OCI-LY1 (cell line): ENCODE measurements around the gene MIER1.
"Not testable (repeated sequence)": the region's sequence is repeated elsewhere in the genome, so short reads cannot be mapped to it uniquely, and the experiment has no call there.

Source experiments
- H2AFZ ChIP-seq: fragments of 200-600 bp; sonication (generic), shearing (Covaris generic); 2 replicates; pipeline ENCODE4 v1.6.0; 2014; ENCODE audit warnings: antibody characterized with exemption, mild to moderate bottlenecking, low read length
- H3F3A ChIP-seq: fragments of 200-600 bp; sonication (generic), shearing (Covaris generic); 2 replicates; pipeline ENCODE4 v1.6.0; 2014; ENCODE audit warnings: mild to moderate bottlenecking, antibody characterized with exemption, low read length, moderate library complexity; ENCODE audit not compliant: insufficient read depth
- H3K27ac ChIP-seq: fragments of 200-600 bp; sonication (generic); 2 replicates; pipeline ENCODE4 v1.5.1; 2014; ENCODE audit warnings: low read length, mixed run types, mild to moderate bottlenecking, low read depth; ENCODE audit not compliant: poor library complexity, severe bottlenecking
- H3K27me3 ChIP-seq: fragments of 200-600 bp; sonication (generic); 2 replicates; pipeline ENCODE4 v1.6.0; 2014; ENCODE audit warnings: antibody characterized with exemption, mild to moderate bottlenecking, low read length, moderate library complexity; ENCODE audit not compliant: insufficient read depth
- H3K36me3 ChIP-seq: fragments of 200-600 bp; sonication (generic); 2 replicates; pipeline ENCODE4 v1.6.1; 2014; ENCODE audit warnings: mild to moderate bottlenecking, antibody characterized with exemption, low read length, moderate library complexity, mixed read lengths; ENCODE audit not compliant: insufficient read depth
- H3K4me1 ChIP-seq: fragments of 200-600 bp; sonication (generic); 2 replicates; pipeline ENCODE4 v1.5.1; 2014; ENCODE audit warnings: mild to moderate bottlenecking, low read length, moderate library complexity; ENCODE audit not compliant: insufficient read depth, severe bottlenecking
- H3K4me2 ChIP-seq: fragments of 200-600 bp; sonication (generic), shearing (Covaris generic); 2 replicates; pipeline ENCODE4 v1.6.1; 2014; ENCODE audit warnings: low read length
- H3K4me3 ChIP-seq: fragments of 200-600 bp; sonication (generic); 2 replicates; pipeline ENCODE4 v1.5.1; 2014; ENCODE audit warnings: low read length, low read depth, mild to moderate bottlenecking, mixed read lengths; ENCODE audit not compliant: poor library complexity, severe bottlenecking
- H3K79me2 ChIP-seq: fragments of 200-600 bp; shearing (Covaris generic); 2 replicates; pipeline ENCODE4 v1.6.1; 2016; ENCODE audit warnings: mixed run types, low read length, mixed read lengths; ENCODE audit not compliant: insufficient read depth
- H3K9ac ChIP-seq: fragments of 200-600 bp; sonication (generic), shearing (Covaris generic); 2 replicates; pipeline ENCODE4 v1.6.1; 2014; ENCODE audit warnings: mild to moderate bottlenecking, low read length, mixed read lengths
- H3K9me2 ChIP-seq: fragments of 200-600 bp; sonication (generic), shearing (Covaris generic); 2 replicates; pipeline ENCODE4 v1.6.1; 2014; ENCODE audit warnings: low read depth, mild to moderate bottlenecking, low read length, mixed read lengths
- H3K9me3 ChIP-seq: fragments of 200-600 bp; shearing (Covaris generic); 2 replicates; pipeline ENCODE4 v1.6.1; 2014; ENCODE audit warnings: low read length, mixed read lengths
- H4K20me1 ChIP-seq: fragments of 200-600 bp; sonication (generic), shearing (Covaris generic); 2 replicates; pipeline ENCODE4 v1.6.0; 2016; ENCODE audit warnings: mild to moderate bottlenecking, low read length; ENCODE audit not compliant: insufficient read depth
- EZH2 ChIP-seq: fragments of 200-600 bp; sonication (generic), shearing (Covaris generic); IDR thresholded peaks from 2 replicates; pipeline ENCODE4 v1.8.0; 2017; ENCODE audit warnings: borderline replicate concordance, mixed run types, mild to moderate bottlenecking, antibody characterized with exemption, low read length, moderate library complexity, mixed read lengths
- TF ChIP-seq, protein P1 (sequence below): fragments of 200-600 bp; sonication (generic), shearing (Covaris generic); IDR thresholded peaks from 2 replicates; pipeline ENCODE4 v1.5.1; 2017; ENCODE audit warnings: mild to moderate bottlenecking, antibody characterized with exemption, low read length, moderate library complexity, mixed read lengths

MIER1 gene

DNA sequence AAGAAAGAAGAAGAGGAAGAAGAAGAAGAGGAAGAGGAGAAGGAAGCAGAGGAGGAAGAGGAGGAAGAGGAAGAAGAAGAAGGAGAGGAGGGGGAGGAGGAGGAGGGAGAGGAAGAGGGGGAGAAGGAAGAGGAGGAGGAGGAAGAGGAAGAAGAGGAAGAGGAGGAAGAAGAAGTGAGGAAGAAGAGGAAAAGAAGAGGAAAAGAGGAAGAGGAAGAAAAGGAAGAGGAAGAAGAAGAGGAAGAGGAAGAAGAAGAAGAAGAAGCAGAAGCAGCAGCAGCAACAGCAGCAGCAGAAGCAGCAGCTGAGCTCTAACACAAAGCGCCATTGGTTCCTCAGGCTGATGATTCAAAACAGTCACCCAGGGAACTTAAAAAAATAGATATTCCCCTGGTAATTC is 34.2 kb upstream of the MIER1 start:
- Histone ChIP-seq H3F3A (no peaks in the 10 kb centered on the region), H3K4me2 (no peak overlapping the region), H3K4me3 (no peak overlapping the region), H3K36me3 (no peaks in the 10 kb centered on the region), H3K9me3 (no peaks in the 10 kb centered on the region), H3K27me3 (no peaks in the 10 kb centered on the region), H3K9me2 (no peaks in the 10 kb centered on the region), H2AFZ (no peak overlapping the region), H3K79me2 (no peaks in the 10 kb centered on the region), H3K4me1 (no peaks in the 10 kb centered on the region), H4K20me1 (no peaks in the 10 kb centered on the region), H3K9ac (no peak overlapping the region), H3K27ac (no peak overlapping the region)
- TF ChIP-seq EZH2, result no peak
- TF ChIP-seq, protein P1, sequence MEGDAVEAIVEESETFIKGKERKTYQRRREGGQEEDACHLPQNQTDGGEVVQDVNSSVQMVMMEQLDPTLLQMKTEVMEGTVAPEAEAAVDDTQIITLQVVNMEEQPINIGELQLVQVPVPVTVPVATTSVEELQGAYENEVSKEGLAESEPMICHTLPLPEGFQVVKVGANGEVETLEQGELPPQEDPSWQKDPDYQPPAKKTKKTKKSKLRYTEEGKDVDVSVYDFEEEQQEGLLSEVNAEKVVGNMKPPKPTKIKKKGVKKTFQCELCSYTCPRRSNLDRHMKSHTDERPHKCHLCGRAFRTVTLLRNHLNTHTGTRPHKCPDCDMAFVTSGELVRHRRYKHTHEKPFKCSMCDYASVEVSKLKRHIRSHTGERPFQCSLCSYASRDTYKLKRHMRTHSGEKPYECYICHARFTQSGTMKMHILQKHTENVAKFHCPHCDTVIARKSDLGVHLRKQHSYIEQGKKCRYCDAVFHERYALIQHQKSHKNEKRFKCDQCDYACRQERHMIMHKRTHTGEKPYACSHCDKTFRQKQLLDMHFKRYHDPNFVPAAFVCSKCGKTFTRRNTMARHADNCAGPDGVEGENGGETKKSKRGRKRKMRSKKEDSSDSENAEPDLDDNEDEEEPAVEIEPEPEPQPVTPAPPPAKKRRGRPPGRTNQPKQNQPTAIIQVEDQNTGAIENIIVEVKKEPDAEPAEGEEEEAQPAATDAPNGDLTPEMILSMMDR, result no peak

DNA sequence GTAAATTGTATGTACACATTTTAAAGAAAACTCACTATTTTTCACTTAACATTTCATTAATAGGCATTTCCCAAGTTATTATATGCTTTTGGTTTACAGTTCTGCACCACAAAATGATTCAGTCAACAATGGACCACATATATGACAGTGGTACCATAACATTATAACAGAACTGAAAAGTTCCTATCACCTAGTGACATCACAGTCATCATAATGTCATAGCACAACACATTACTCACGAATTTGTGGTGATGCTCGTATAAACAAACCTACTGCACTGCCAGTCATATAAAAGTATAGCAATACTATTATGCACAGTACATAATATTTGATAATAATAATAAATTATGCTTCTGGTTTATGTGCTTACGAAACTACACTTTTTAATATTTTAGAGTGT is 31.1 kb upstream of the MIER1 start:
- Histone ChIP-seq H3K27me3 (no peaks in the 10 kb centered on the region), H3K4me1 (no peaks in the 10 kb centered on the region), H3K9me3 (no peaks in the 10 kb centered on the region), H3K27ac (no peak overlapping the region), H4K20me1 (no peaks in the 10 kb centered on the region), H3K4me2 (no peak overlapping the region), H2AFZ (no peak overlapping the region), H3F3A (no peaks in the 10 kb centered on the region), H3K9ac (no peak overlapping the region), H3K36me3 (no peaks in the 10 kb centered on the region), H3K4me3 (no peak overlapping the region), H3K9me2 (no peaks in the 10 kb centered on the region), H3K79me2 (no peaks in the 10 kb centered on the region)
- TF ChIP-seq, protein P1, result no peak
- TF ChIP-seq EZH2, result no peak

DNA sequence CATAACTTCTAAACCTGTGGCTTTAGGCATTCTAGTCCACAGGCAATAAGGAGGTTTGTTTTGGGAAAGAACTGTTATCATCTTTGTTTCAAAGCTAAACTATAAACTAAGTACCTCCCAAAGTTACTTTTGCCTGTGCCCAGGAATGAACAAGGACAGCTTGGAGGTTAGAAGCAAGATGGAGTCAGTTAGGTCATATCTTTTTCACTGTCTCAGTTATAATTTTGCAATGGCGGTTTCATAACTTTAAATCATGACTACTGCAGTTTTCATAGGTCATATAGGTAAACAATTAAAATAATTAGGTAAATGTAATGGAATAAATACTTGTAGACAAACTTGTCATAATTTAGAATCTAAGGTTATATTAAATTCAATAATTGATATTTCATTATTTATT is 9.6 kb upstream of the MIER1 start:
- H4K20me1 ChIP-seq, H3F3A ChIP-seq, H3K79me2 ChIP-seq, H2AFZ ChIP-seq, H3K27ac ChIP-seq, H3K9me3 ChIP-seq, H3K4me1 ChIP-seq, H3K36me3 ChIP-seq, H3K9me2 ChIP-seq, H3K27me3 ChIP-seq, H3K9ac ChIP-seq, H3K4me2 ChIP-seq, H3K4me3 ChIP-seq: not testable (repeated sequence)

DNA sequence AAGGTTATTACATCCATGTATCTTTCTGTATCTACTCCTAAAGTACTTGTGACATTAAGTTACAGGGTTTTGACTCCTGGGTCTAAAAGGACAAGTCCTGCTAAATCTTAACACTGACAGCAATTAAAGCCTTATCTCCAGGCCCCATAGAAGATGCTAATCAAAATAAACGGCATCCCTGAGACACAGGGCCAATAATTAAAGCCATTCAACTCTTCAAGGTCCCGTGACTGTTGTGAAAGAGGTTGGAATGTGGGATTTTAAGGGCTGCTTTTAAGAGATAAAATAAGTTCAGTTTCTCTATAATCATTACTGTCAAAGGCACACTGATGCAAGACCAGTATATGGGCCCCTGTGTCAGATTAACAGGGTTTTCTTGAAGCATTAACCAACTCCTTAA is 8.5 kb upstream of the MIER1 start:
- Histone ChIP-seq H3K36me3 (peaks cover 11% of the 10 kb centered on the region; the same call in 1 of the 2 replicates), H3K9me2 (no peaks in the 10 kb centered on the region), H3K4me2 (no peak overlapping the region), H3K4me1 (no peaks in the 10 kb centered on the region), H3K79me2 (no peaks in the 10 kb centered on the region), H3K4me3 (no peak overlapping the region), H3K27ac (no peak overlapping the region), H3K27me3 (no peaks in the 10 kb centered on the region), H2AFZ (no peak overlapping the region), H4K20me1 (no peaks in the 10 kb centered on the region), H3F3A (no peaks in the 10 kb centered on the region), H3K9ac (no peak overlapping the region), H3K9me3 (peaks cover 9% of the 10 kb centered on the region; the same call in 1 of the 2 replicates)
- TF ChIP-seq, protein P1, result no peak
- TF ChIP-seq EZH2, result no peak
